Measurements from ENCODE around the gene PLCB1.

PLCB1 gene

GRCh38 chr20:8260837-8261251 lies 128.8 kb downstream of the PLCB1 start:
- Histone ChIP-seq H3K4me3 (no peak overlapping the region), H3K9ac (ENCODE audit: insufficient read length) (no peak overlapping the region), H3K36me3 (ENCODE audit: insufficient read depth, low read length) (no peaks in the 10 kb centered on the region), H3K9me3 (ENCODE audit: low read depth, low read length) (no peaks in the 10 kb centered on the region), H3K27ac (no peak overlapping the region)
- no peak for TF ChIP-seq EZH2 (IDR thresholded peaks at IDR 0.05)
- no peak for TF ChIP-seq POLR2AphosphoS5 (IDR thresholded peaks at IDR 0.05; ENCODE audit: borderline replicate concordance, low read depth, low read length)
- no peak for TF ChIP-seq FOXP2 (optimal IDR thresholded peaks at IDR 0.05; ENCODE audit: control extremely low read depth, extremely low read length, insufficient read depth)
- no peak for DNase-seq (ENCODE audit: low read depth, low spot score)

GRCh38 chr20:8262721-8263120 lies 130.7 kb downstream of the PLCB1 start:
- Histone ChIP-seq H3K27ac (no peak overlapping the region), H3K36me3 (ENCODE audit: insufficient read depth, low read length) (no peaks in the 10 kb centered on the region), H3K4me3 (no peak overlapping the region), H3K9ac (ENCODE audit: insufficient read length) (no peak overlapping the region), H3K9me3 (ENCODE audit: low read depth, low read length) (no peaks in the 10 kb centered on the region)
- DNase-seq (ENCODE audit: low read depth, low spot score) = no peak
- TF ChIP-seq POLR2AphosphoS5 (IDR thresholded peaks at IDR 0.05; ENCODE audit: borderline replicate concordance, low read depth, low read length) = no peak
- TF ChIP-seq EZH2 (IDR thresholded peaks at IDR 0.05) = no peak

- H3K9ac ChIP-seq (ENCODE audit: insufficient read length) = no peak overlapping the region
- no peak overlapping the region for H3K27ac ChIP-seq
- H3K9me3 ChIP-seq (ENCODE audit: low read depth, low read length) = no peaks in the 10 kb centered on the region
- no peak for TF ChIP-seq FOXP2 (optimal IDR thresholded peaks at IDR 0.05; ENCODE audit: control extremely low read depth, extremely low read length, insufficient read depth)
- no peak for TF ChIP-seq POLR2AphosphoS5 (IDR thresholded peaks at IDR 0.05; ENCODE audit: borderline replicate concordance, low read depth, low read length)
- TF ChIP-seq EZH2 (IDR thresholded peaks at IDR 0.05) = no peak
- H3K4me3 ChIP-seq = no peak overlapping the region
- no peak for DNase-seq (ENCODE audit: low read depth, low spot score)
- no peaks in the 10 kb centered on the region for H3K36me3 ChIP-seq (ENCODE audit: insufficient read depth, low read length)
Observed at GRCh38 chr20:8265588-8265987, 133.5 kb downstream of the PLCB1 start.

GRCh38 chr20:8267009-8267408 lies 134.9 kb downstream of the PLCB1 start:
- TF ChIP-seq FOXP2 (optimal IDR thresholded peaks at IDR 0.05; ENCODE audit: control extremely low read depth, extremely low read length, insufficient read depth) = no peak
- TF ChIP-seq POLR2AphosphoS5 (IDR thresholded peaks at IDR 0.05; ENCODE audit: borderline replicate concordance, low read depth, low read length) = no peak
- TF ChIP-seq EZH2 (IDR thresholded peaks at IDR 0.05) = no peak
- no peaks in the 10 kb centered on the region for H3K9me3 ChIP-seq (ENCODE audit: low read depth, low read length)
- no peak overlapping the region for H3K4me3 ChIP-seq
- no peaks in the 10 kb centered on the region for H3K36me3 ChIP-seq (ENCODE audit: insufficient read depth, low read length)
- no peak overlapping the region for H3K27ac ChIP-seq
- H3K9ac ChIP-seq (ENCODE audit: insufficient read length) = no peak overlapping the region
- DNase-seq (ENCODE audit: low read depth, low spot score) = no peak

GRCh38 chr20:8271727-8272126 lies 139.7 kb downstream of the PLCB1 start:
- H3K9me3 ChIP-seq (ENCODE audit: low read depth, low read length) = no peaks in the 10 kb centered on the region
- TF ChIP-seq EZH2 (IDR thresholded peaks at IDR 0.05) (no peak), POLR2AphosphoS5 (IDR thresholded peaks at IDR 0.05; ENCODE audit: borderline replicate concordance, low read depth, low read length) (no peak), FOXP2 (optimal IDR thresholded peaks at IDR 0.05; ENCODE audit: control extremely low read depth, extremely low read length, insufficient read depth) (no peak)
- DNase-seq (ENCODE audit: low read depth, low spot score) = no peak

GRCh38 chr20:8272766-8273165 lies 140.7 kb downstream of the PLCB1 start:
- DNase-seq (ENCODE audit: low read depth, low spot score) = no peak
- no peaks in the 10 kb centered on the region for H3K9me3 ChIP-seq (ENCODE audit: low read depth, low read length)
- H3K9ac ChIP-seq (ENCODE audit: insufficient read length) = no peak overlapping the region
- TF ChIP-seq POLR2AphosphoS5 (IDR thresholded peaks at IDR 0.05; ENCODE audit: borderline replicate concordance, low read depth, low read length) (no peak), FOXP2 (optimal IDR thresholded peaks at IDR 0.05; ENCODE audit: control extremely low read depth, extremely low read length, insufficient read depth) (no peak), EZH2 (IDR thresholded peaks at IDR 0.05) (no peak)
- H3K27ac ChIP-seq = no peak overlapping the region
- H3K36me3 ChIP-seq (ENCODE audit: insufficient read depth, low read length) = no peaks in the 10 kb centered on the region
- no peak overlapping the region for H3K4me3 ChIP-seq

More at GRCh38 chr20:8271727-8272126, 139.7 kb downstream of the PLCB1 start:
- Histone ChIP-seq H3K4me3 (no peak overlapping the region), H3K9ac (ENCODE audit: insufficient read length) (no peak overlapping the region), H3K36me3 (ENCODE audit: insufficient read depth, low read length) (no peaks in the 10 kb centered on the region), H3K27ac (no peak overlapping the region)

- H3K27ac ChIP-seq = no peak overlapping the region
- no peak for DNase-seq (ENCODE audit: low read depth, low spot score)
- H3K9me3 ChIP-seq (ENCODE audit: low read depth, low read length) = no peaks in the 10 kb centered on the region
- no peak for TF ChIP-seq FOXP2 (optimal IDR thresholded peaks at IDR 0.05; ENCODE audit: control extremely low read depth, extremely low read length, insufficient read depth)
- TF ChIP-seq POLR2AphosphoS5 (IDR thresholded peaks at IDR 0.05; ENCODE audit: borderline replicate concordance, low read depth, low read length) = no peak
- TF ChIP-seq EZH2 (IDR thresholded peaks at IDR 0.05) = no peak
- H3K4me3 ChIP-seq = no peak overlapping the region
- H3K9ac ChIP-seq (ENCODE audit: insufficient read length) = no peak overlapping the region
- no peaks in the 10 kb centered on the region for H3K36me3 ChIP-seq (ENCODE audit: insufficient read depth, low read length)
Observed at GRCh38 chr20:8284902-8285301, 152.8 kb downstream of the PLCB1 start.

GRCh38 chr20:8287340-8287739 lies 155.3 kb downstream of the PLCB1 start:
- Histone ChIP-seq H3K27ac (no peak overlapping the region), H3K4me3 (no peak overlapping the region), H3K9ac (ENCODE audit: insufficient read length) (no peak overlapping the region), H3K9me3 (ENCODE audit: low read depth, low read length) (no peaks in the 10 kb centered on the region), H3K36me3 (ENCODE audit: insufficient read depth, low read length) (no peaks in the 10 kb centered on the region)
- no peak for TF ChIP-seq POLR2AphosphoS5 (IDR thresholded peaks at IDR 0.05; ENCODE audit: borderline replicate concordance, low read depth, low read length)
- no peak for TF ChIP-seq FOXP2 (optimal IDR thresholded peaks at IDR 0.05; ENCODE audit: control extremely low read depth, extremely low read length, insufficient read depth)
- TF ChIP-seq EZH2 (IDR thresholded peaks at IDR 0.05) = no peak
- no peak for DNase-seq (ENCODE audit: low read depth, low spot score)

GRCh38 chr20:8291200-8291599 lies 159.1 kb downstream of the PLCB1 start:
- H3K4me3 ChIP-seq = no peak overlapping the region
- H3K9me3 ChIP-seq (ENCODE audit: low read depth, low read length) = no peaks in the 10 kb centered on the region
- TF ChIP-seq EZH2 (IDR thresholded peaks at IDR 0.05) = no peak
- TF ChIP-seq POLR2AphosphoS5 (IDR thresholded peaks at IDR 0.05; ENCODE audit: borderline replicate concordance, low read depth, low read length) = no peak
- TF ChIP-seq FOXP2 (optimal IDR thresholded peaks at IDR 0.05; ENCODE audit: control extremely low read depth, extremely low read length, insufficient read depth) = no peak
- DNase-seq (ENCODE audit: low read depth, low spot score) = no peak
- H3K27ac ChIP-seq = no peak overlapping the region
- no peak overlapping the region for H3K9ac ChIP-seq (ENCODE audit: insufficient read length)
- H3K36me3 ChIP-seq (ENCODE audit: insufficient read depth, low read length) = no peaks in the 10 kb centered on the region

Data from SK-N-MC (cell line).